ENCODE results near the gene TCEAL9.

Gene TCEAL9

DNA sequence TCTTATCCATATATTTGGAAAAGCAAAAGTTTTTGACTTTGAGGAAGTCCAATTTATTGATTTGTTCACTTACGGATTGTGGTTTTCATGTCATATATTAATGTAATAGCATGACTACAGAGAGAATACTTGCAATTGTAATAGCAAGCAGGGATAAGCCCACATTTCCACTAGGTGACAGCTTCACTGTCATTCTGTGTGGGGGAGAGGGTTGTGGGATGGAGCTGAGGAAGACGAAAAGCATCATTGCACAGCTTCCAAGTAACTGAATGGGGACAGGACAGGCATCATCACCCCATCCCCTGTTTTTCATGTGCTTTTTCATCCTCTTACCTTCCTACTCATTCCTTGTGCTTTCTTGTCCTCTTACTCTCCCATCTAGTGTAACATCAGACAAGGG lies 51.5 kb downstream of the TCEAL9 start:
- TF ChIP-seq, protein P1, sequence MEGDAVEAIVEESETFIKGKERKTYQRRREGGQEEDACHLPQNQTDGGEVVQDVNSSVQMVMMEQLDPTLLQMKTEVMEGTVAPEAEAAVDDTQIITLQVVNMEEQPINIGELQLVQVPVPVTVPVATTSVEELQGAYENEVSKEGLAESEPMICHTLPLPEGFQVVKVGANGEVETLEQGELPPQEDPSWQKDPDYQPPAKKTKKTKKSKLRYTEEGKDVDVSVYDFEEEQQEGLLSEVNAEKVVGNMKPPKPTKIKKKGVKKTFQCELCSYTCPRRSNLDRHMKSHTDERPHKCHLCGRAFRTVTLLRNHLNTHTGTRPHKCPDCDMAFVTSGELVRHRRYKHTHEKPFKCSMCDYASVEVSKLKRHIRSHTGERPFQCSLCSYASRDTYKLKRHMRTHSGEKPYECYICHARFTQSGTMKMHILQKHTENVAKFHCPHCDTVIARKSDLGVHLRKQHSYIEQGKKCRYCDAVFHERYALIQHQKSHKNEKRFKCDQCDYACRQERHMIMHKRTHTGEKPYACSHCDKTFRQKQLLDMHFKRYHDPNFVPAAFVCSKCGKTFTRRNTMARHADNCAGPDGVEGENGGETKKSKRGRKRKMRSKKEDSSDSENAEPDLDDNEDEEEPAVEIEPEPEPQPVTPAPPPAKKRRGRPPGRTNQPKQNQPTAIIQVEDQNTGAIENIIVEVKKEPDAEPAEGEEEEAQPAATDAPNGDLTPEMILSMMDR (conservative IDR thresholded peaks at IDR 0.05; ENCODE audit: control insufficient read depth, insufficient read depth, low read depth, low read length) = no peak
- no peak overlapping the region for H3K4me3 ChIP-seq (ENCODE audit: control insufficient read depth, low read depth, low read length)
- DNase-seq (ENCODE audit: low read depth) = no peak
